Testis (tissue), 3 donors: ENCODE data around the gene ZNF33B. TPM values are rescaled to one million over a fixed set of nuclear protein-coding genes. Genes with fewer than 3 reads are reported as not detected.

Experiments
- DNase-seq: peaks from one replicate; pipeline ENCODE4 v3.0.0-alpha.2; 2019
- H3K27ac ChIP-seq, 2 donors: fragments of 200-600 bp; sonication (generic); one replicate each; pipeline ENCODE4 v1.5.1; 2019
- H3K27me3 ChIP-seq: fragments of 200-600 bp; sonication (generic); one replicate; pipeline ENCODE4 v1.5.1; 2019
- H3K36me3 ChIP-seq: fragments of 200-600 bp; sonication (generic); one replicate; pipeline ENCODE4 v1.5.1; 2017; ENCODE audit warnings: low read depth; ENCODE audit errors: missing control alignments
- H3K4me1 ChIP-seq: fragments of 200-600 bp; sonication (generic); one replicate; pipeline ENCODE4 v1.5.1; 2019
- H3K4me3 ChIP-seq, 2 donors: fragments of 200-600 bp; sonication (generic); one replicate each; pipeline ENCODE4 v1.5.1; 2017 to 2019
- H3K9me3 ChIP-seq: fragments of 200-600 bp; sonication (generic); one replicate; pipeline ENCODE4 v1.5.1; 2017
- CTCF ChIP-seq, 3 experiments: fragments of 450-650 bp in 2 of 3; fragments of 200-600 bp in 1 of 3; sonication (generic) in 1 of 3; IDR thresholded peaks; one replicate each; pipeline ENCODE4 v1.5.1; 2016 to 2019; ENCODE audit warnings: antibody characterized with exemption in 3 of 3, mild to moderate bottlenecking in 2 of 3, moderate library complexity in 1 of 3
- POLR2A ChIP-seq: fragments of 450-650 bp; IDR thresholded peaks from one replicate; pipeline ENCODE4 v1.6.1; 2017; ENCODE audit warnings: antibody characterized with exemption, mild to moderate bottlenecking, moderate library complexity
- WGBS, 2 donors: methylation state at CpG; one replicate each; pipeline ENCODE4 v1.1.5; 2018; 5-methylcytosine and 5-hydroxymethylcytosine counted together
- intact Hi-C: fragments of 100-400 bp; cut with DNase I; formaldehyde crosslinking; loops from one replicate; pipeline ENCODE4 v1.15.1; 2023; ENCODE audit warnings: low total_unique reads
- polyA plus RNA-seq: library from polyadenylated mRNA; stranded (reverse); fragments of 350-450 nt; fragmentation: Illumina TruSeq; extraction: RNeasy Lipid Tissue Mini Kit (QIAGEN cat#74804); gene quantifications from one replicate; pipeline ENCODE4 v1.2.3, GENCODE V29; 2014; ENCODE audit warnings: low read depth, low replicate concordance; ENCODE audit not compliant: insufficient read depth
- small RNA-seq, 2 donors: library from RNA; depleted of rRNA; stranded (forward); fragments of <200 nt; gene quantifications; one replicate each; pipeline ENCODE3, GENCODE V24; 2016
- total RNA-seq, 2 donors: library from RNA; depleted of rRNA; stranded (reverse); fragments of >200 nt; gene quantifications; one replicate each; pipeline ENCODE4 v1.2.3, GENCODE V29; 2016

The ZNF33B gene
- total and polyA plus RNA-seq, 3 donors from 2014 or later = 11.1 to 21.1 (median 17.2) TPM

GRCh38 chr10:42544945-42545344, 93.4 kb downstream of the ZNF33B start:
- H3K36me3 ChIP-seq = no peaks in the 10 kb centered on the region

GRCh38 chr10:42543840-42544372, 94.5 kb downstream of the ZNF33B start:
- H3K9me3 ChIP-seq = no peaks in the 10 kb centered on the region

More at GRCh38 chr10:42544945-42545344, 93.4 kb downstream of the ZNF33B start:
- Histone ChIP-seq H3K4me1 (no peaks in the 10 kb centered on the region), H3K9me3 (no peaks in the 10 kb centered on the region), H3K4me3 (no peak overlapping the region), H3K27ac (no peak overlapping the region), H3K27me3 (no peaks in the 10 kb centered on the region)
- intact Hi-C loops = no loop called here
- no peak for DNase-seq
- TF ChIP-seq CTCF (IDR thresholded peaks at IDR 0.05) (no peak), POLR2A (no peak)

More at GRCh38 chr10:42543840-42544372, 94.5 kb downstream of the ZNF33B start:
- intact Hi-C loops = no loop called here
- Histone ChIP-seq H3K27ac (peak overlapping the region in 1 of 2 donors; percentile 20), H3K4me3 (no peak overlapping the region), H3K27me3 (no peaks in the 10 kb centered on the region), H3K4me1 (no peaks in the 10 kb centered on the region), H3K36me3 (no peaks in the 10 kb centered on the region)
- WGBS, 2 donors = 68 to 77% methylated on average over 5 of the region's 5 CpGs
- no peak for TF ChIP-seq CTCF (IDR thresholded peaks at IDR 0.05)
- no peak for TF ChIP-seq POLR2A
- peak; percentile 71 for DNase-seq

Small RNAs within 50 kb of the gene (small RNA-seq; reads per million reads assigned to genes)
- 0 reads per million in 2 donors for gene AL022345.1
- 0 to 0.09 reads per million in 2 donors for gene AL022345.2
- 0 to 0.09 reads per million in 2 donors for gene AL022345.3
- gene FXYD6P1 = 0.28 to 0.64 reads per million in 2 donors
- gene RNU6-1170P = 0 reads per million in 2 donors

Other genes starting within 250 kb of the ZNF33B start
- 10 to 100 TPM; 23.5 to 25.5 TPM for gene BMS1, start 144.2 kb upstream of the ZNF33B start, total RNA-seq
- 14.9 TPM for gene BMS1, start 144.2 kb upstream of the ZNF33B start, polyA plus RNA-seq